K562 (cell line): ENCODE results near the gene PLXNA2.

ENCODE experiments used
- ERF ChIP-seq: fragments of 450-650 bp; formaldehyde crosslinking; IDR thresholded peaks from 2 replicates; pipeline ENCODE4 v1.4.0; 2020; ENCODE audit warnings: mild to moderate bottlenecking, mixed read lengths
- ESRRA ChIP-seq: fragments of 450-650 bp; IDR thresholded peaks from 2 replicates; pipeline ENCODE4 v1.6.1; 2014; ENCODE audit warnings: low read depth, mild to moderate bottlenecking, moderate library complexity, borderline replicate concordance
- EZH2 ChIP-seq: IDR thresholded peaks from 2 replicates; pipeline ENCODE4 v1.6.1; 2012; ENCODE audit warnings: low read depth, mild to moderate bottlenecking, inconsistent platforms, low read length, borderline replicate concordance
- ZNF12 ChIP-seq: sonication (generic); formaldehyde crosslinking; IDR thresholded peaks from 2 replicates; pipeline ENCODE4 v1.4.0; 2020; ENCODE audit warnings: mild to moderate bottlenecking, missing genetic modification reagents
- TF ChIP-seq, protein P1 (sequence below), 3 experiments: IDR thresholded peaks in 2 of 3; conservative IDR thresholded peaks in 1 of 3; 2 replicates each; pipeline ENCODE4 v1.5.1; 2011 to 2012; ENCODE audit warnings: low read length in 3 of 3, mild to moderate bottlenecking in 3 of 3, control low read depth in 2 of 3, improper control_type of control experiment in 1 of 3, inconsistent platforms in 1 of 3, low read depth in 1 of 3, mixed read lengths in 1 of 3, moderate library complexity in 1 of 3; ENCODE audit not compliant: insufficient read depth in 2 of 3
- TF ChIP-seq, protein P2 (sequence below): fragments of 450-650 bp; IDR thresholded peaks from 2 replicates; pipeline ENCODE4 v1.6.1; 2016; ENCODE audit warnings: missing biosample characterization, missing genetic modification characterization
- TF ChIP-seq, protein P3 (sequence below), 2 experiments: fragments of 450-650 bp in 1 of 2; sonication (generic) in 1 of 2; formaldehyde crosslinking in 1 of 2; IDR thresholded peaks in 1 of 2; conservative IDR thresholded peaks in 1 of 2; 2 replicates each; pipeline versions ENCODE4 v1.6.1 to v1.8.1; 2016 to 2023; ENCODE audit warnings: mild to moderate bottlenecking in 2 of 2, moderate library complexity in 2 of 2, inconsistent platforms in 1 of 2, missing genetic modification reagents in 1 of 2

DNA sequence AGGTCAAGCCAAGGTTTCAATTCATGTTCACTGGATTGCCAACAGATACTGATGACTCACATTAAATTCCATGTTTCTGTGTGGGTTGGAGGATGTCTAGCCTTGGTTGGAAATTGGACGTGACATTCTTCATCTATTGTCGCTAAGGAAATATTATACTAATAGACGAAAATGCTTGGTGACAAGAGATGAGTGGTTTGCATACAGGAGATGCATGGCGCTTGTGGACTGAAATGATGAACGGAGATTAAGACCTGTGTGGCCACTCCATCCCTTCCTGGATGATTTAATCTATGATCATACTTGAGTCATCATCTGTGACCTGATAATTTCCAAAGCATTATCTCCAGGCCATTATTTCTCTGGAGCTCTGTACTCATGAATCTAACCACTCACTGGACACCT lies 236.2 kb downstream of the PLXNA2 start:
- TF ChIP-seq, protein P1, sequence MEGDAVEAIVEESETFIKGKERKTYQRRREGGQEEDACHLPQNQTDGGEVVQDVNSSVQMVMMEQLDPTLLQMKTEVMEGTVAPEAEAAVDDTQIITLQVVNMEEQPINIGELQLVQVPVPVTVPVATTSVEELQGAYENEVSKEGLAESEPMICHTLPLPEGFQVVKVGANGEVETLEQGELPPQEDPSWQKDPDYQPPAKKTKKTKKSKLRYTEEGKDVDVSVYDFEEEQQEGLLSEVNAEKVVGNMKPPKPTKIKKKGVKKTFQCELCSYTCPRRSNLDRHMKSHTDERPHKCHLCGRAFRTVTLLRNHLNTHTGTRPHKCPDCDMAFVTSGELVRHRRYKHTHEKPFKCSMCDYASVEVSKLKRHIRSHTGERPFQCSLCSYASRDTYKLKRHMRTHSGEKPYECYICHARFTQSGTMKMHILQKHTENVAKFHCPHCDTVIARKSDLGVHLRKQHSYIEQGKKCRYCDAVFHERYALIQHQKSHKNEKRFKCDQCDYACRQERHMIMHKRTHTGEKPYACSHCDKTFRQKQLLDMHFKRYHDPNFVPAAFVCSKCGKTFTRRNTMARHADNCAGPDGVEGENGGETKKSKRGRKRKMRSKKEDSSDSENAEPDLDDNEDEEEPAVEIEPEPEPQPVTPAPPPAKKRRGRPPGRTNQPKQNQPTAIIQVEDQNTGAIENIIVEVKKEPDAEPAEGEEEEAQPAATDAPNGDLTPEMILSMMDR (IDR thresholded peaks at IDR 0.05 in 2 of 3, conservative IDR thresholded peaks at IDR 0.05 in 1 of 3; ENCODE audit: insufficient read depth in 2 of 3, low read depth in 1 of 3, low read length in 3 of 3), result no peak
- TF ChIP-seq ERF (CRISPR knock-in tag), result no peak
- TF ChIP-seq ZNF12, result no peak
- TF ChIP-seq, protein P2, sequence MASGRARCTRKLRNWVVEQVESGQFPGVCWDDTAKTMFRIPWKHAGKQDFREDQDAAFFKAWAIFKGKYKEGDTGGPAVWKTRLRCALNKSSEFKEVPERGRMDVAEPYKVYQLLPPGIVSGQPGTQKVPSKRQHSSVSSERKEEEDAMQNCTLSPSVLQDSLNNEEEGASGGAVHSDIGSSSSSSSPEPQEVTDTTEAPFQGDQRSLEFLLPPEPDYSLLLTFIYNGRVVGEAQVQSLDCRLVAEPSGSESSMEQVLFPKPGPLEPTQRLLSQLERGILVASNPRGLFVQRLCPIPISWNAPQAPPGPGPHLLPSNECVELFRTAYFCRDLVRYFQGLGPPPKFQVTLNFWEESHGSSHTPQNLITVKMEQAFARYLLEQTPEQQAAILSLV, result no peak
- TF ChIP-seq EZH2, result no peak
- no peak for TF ChIP-seq ESRRA
- TF ChIP-seq, protein P3, sequence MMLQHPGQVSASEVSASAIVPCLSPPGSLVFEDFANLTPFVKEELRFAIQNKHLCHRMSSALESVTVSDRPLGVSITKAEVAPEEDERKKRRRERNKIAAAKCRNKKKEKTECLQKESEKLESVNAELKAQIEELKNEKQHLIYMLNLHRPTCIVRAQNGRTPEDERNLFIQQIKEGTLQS (IDR thresholded peaks at IDR 0.05), result peak; percentile 59; the same call in 1 of the 2 replicates
- TF ChIP-seq, protein P3 (CRISPR knock-in tag; conservative IDR thresholded peaks at IDR 0.05), result no peak
